ENCODE measurements around the gene SKI. TPM values are rescaled to one million over a fixed set of nuclear protein-coding genes. Genes with fewer than 3 reads are reported as not detected.
A peak's percentile ranks its signal among the peaks of the same experiment; 100 is the strongest.

Gene SKI
- total and polyA plus RNA-seq, 2 of the 4 experiments (the other 2 are of a cell fraction), result 2.3 to 20.1 TPM

DNA sequence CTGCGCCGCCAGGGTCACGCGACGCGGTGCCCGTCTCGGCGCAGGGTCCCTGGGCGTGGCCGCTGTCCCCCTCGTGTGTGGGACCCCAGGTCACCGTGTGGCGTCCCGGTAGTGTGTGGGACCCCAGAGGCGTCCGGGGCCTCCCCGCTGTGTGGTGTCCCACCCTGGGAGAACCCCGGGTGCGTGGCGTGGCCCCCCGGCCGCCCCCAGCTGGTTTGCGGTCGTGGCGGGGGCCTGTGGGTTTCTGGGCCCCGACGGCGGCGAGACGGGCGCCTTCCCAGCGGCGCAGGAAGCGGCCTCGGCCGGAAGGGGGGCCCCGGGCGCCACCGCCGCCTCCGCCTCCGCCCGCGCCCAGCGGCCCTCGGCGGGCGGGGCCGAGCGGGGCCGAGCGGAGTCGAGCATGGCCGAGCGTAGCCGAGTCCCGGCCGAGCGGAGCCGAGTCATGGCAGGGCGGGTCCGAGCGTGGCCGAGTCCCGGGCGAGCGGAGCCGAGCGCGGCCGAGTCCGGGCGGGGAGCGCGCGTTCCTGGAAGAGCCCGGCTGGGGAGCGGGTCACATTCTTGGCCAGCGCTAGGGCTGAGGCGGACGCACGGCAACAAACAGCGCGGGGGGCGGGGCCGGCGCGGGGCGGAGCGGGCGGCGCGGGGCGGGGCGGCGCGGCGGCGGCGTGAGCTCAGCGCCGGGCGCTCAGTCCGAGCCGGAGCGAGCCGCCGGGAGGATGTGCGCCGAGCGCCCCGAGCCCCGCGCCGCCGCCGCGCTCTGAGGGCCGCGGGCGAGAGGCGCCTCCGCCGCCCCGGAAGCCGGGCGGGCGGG lies 568 bp upstream of the SKI start:
- in situ Hi-C loops (cut with MboI; ENCODE audit: low sequenced_read_pairs) (no loop called here), dilution Hi-C loops (cut with HindIII; ENCODE audit: low sequenced_read_pairs, unreplicated experiment) (no loop called here), intact Hi-C loops (cut with micrococcal nuclease) (loop anchor here (1.0 kb wide), 1 partner anchor 13 kb away; no protein-coding TSS in a partner anchor)
- peak overlapping the region; percentile 99 for H3K4ac ChIP-seq (ENCODE audit: low read depth, low read length)
- WGBS, 2 experiments (ENCODE audit: extremely low coverage in 2 of 2, insufficient read length in 1 of 2), result 0% methylated on average over 13 of the region's 129 CpGs; no CpG with 5 or more reads in 1 of the 2 experiments
- no peaks in the 10 kb centered on the region for H3K27me3 ChIP-seq (ENCODE audit: control insufficient read depth, insufficient read depth, low read length)
- ChIA-PET CTCF (no interaction called here), POLR2A (ENCODE audit: unreplicated experiment) (interaction anchor here (0.5 to 1.0 kb wide), 4 partner anchors 14 to 84 kb away, joined by 3 read pairs; no protein-coding TSS in a partner anchor)
- peak overlapping the region; percentile 82 for H3K4me2 ChIP-seq (ENCODE audit: low read depth, low read length)
- H3K56ac ChIP-seq (ENCODE audit: extremely low read depth, insufficient read depth, low read length), result peak overlapping the region; percentile 92
- H3K18ac ChIP-seq (ENCODE audit: low read depth, low read length), result peak overlapping the region; percentile 89; the same call in 1 of the 2 replicates
- peaks cover 5 to 9% of the 10 kb centered on the region in 2 experiments for H3K79me1 ChIP-seq (ENCODE audit: low read depth in 1 of 2, low read length in 2 of 2)
- H3K27ac ChIP-seq (ENCODE audit: insufficient read depth, low read length), result peak overlapping the region; percentile 99
- peak overlapping the region; percentile 92 for H4K91ac ChIP-seq (ENCODE audit: insufficient read depth, low read depth, low read length)
- H2AK9ac ChIP-seq (replicated peaks; ENCODE audit: low read depth, low read length, poor library complexity), result peak overlapping the region; percentile 100
- peak overlapping the region; percentile 85; the same call in 1 of the 2 replicates for H3K23ac ChIP-seq (ENCODE audit: low read depth, low read length)
- peak overlapping the region; percentile 98 for H2AK5ac ChIP-seq (ENCODE audit: low read depth, low read length)
- ATAC-seq (ENCODE audit: low read depth) (peak; percentile 93), DNase-seq (peak; percentile 95)
- H3K36me3 ChIP-seq (ENCODE audit: control insufficient read depth, insufficient read depth, low read length), result peaks cover 4% of the 10 kb centered on the region; the same call in 1 of the 2 replicates
- TF ChIP-seq MAZ (IDR thresholded peaks at IDR 0.05; ENCODE audit: borderline replicate concordance, low read depth, low read length) (peak; percentile 87; the same call in 1 of the 2 replicates), POLR2A (IDR thresholded peaks at IDR 0.05; ENCODE audit: low read depth, low read length) (peak; percentile 87), BHLHE40 (IDR thresholded peaks at IDR 0.05; ENCODE audit: low read depth, low read length) (peak; percentile 4; the same call in 1 of the 2 replicates), RAD21 (IDR thresholded peaks at IDR 0.05; ENCODE audit: low read length) (0 out of 2 replicates have a peak, but pooled peaks have one; percentile 7), RCOR1 (IDR thresholded peaks at IDR 0.05; ENCODE audit: insufficient replicate concordance, low read length) (no peak)
- peak overlapping the region; percentile 93 for H4K5ac ChIP-seq (ENCODE audit: low read depth, low read length)
- H3K4me1 ChIP-seq (ENCODE audit: control insufficient read depth, insufficient read depth, low read length), result peaks cover 8% of the 10 kb centered on the region
- H4K20me1 ChIP-seq (ENCODE audit: insufficient read depth, low read length), result peaks cover 40% of the 10 kb centered on the region
- no peaks in the 10 kb centered on the region for H3K9me3 ChIP-seq (ENCODE audit: control insufficient read depth, insufficient read depth, low read length)
- H4K8ac ChIP-seq (ENCODE audit: low read depth in 2 of 2, low read length in 2 of 2), result peak overlapping the region; percentile 88 to 94
- H2BK120ac ChIP-seq (ENCODE audit: low read depth, low read length), result peak overlapping the region; percentile 90
- BruUV-seq (replicated peaks), result no TSS peak
- peak overlapping the region; percentile 97 for H2BK5ac ChIP-seq (ENCODE audit: low read depth, low read length, poor library complexity, severe bottlenecking)
- H3K9me1 ChIP-seq (ENCODE audit: insufficient read depth, low read length), result no peaks in the 10 kb centered on the region
- peak overlapping the region; percentile 99 for H3K14ac ChIP-seq (replicated peaks; ENCODE audit: low read depth, low read length)
- peak overlapping the region; percentile 97 for H3K4me3 ChIP-seq (ENCODE audit: insufficient read depth, low read depth, low read length)
- peak overlapping the region; percentile 97 for H2AFZ ChIP-seq (replicated peaks; ENCODE audit: low read length, poor library complexity)
- H2BK20ac ChIP-seq (ENCODE audit: low read depth, low read length), result no peak overlapping the region
- peak overlapping the region; percentile 99 for H3K9ac ChIP-seq (ENCODE audit: low read depth, low read length)
- H2BK15ac ChIP-seq (ENCODE audit: low read depth, low read length), result peak overlapping the region; percentile 48; the same call in 1 of the 3 replicates
